ENCODE data around the gene PRELP.
A peak's percentile ranks its signal among the peaks of the same experiment; 100 is the strongest.
"Not testable (repeated sequence)": the region's sequence is repeated elsewhere in the genome, so short reads cannot be mapped to it uniquely, and the experiment has no call there.

PRELP gene

DNA sequence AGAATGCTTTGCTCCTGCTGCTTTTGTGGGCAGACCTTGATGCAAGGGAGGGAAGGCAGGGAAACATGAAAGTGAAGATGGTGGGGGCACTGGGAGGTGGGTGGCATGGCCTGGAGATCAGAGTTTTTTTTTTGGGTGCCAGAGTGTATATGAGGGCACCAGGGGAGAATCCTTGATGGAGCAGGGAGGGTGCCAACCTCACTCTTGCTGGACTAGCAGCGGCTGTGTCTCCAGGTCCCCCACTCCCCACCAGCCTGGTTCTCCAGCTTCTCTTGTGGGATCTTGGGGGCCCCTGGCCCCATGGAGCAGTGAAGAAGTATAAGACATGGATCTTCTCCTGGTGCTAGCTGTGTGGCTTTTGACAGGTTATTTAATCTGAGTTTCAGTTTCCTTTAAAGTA is 13.5 kb upstream of the PRELP start:
- H3K4me3 ChIP-seq (ENCODE audit: low read depth, low read length): no peak overlapping the region
- TF ChIP-seq CTCF (conservative IDR thresholded peaks at IDR 0.05; ENCODE audit: low read depth, low read length): no peak
- DNase-seq (ENCODE audit: low read depth): no peak

DNA sequence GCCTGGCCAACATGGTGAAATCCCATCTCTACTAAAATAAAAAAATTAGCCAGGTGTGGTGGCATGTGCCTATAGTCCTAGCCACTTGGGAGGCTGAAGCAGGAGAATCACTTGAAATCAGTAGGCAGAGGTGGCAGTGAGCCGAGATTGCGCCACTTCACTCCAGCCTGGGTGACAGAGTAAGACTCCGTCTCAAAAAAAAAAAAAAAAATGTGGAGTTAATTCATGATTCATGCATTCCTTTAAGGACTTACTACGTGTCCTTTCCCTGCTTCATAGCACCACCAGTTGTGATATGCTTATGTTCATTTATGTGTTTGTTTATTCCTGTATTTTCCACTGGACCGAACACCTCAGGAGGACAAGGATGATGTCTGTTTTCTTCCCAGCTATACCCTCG is 12.7 kb upstream of the PRELP start:
- no peak for TF ChIP-seq CTCF (conservative IDR thresholded peaks at IDR 0.05; ENCODE audit: low read depth, low read length)
- H3K4me3 ChIP-seq (ENCODE audit: low read depth, low read length): no peak overlapping the region
- DNase-seq (ENCODE audit: low read depth): peak; percentile 66

DNA sequence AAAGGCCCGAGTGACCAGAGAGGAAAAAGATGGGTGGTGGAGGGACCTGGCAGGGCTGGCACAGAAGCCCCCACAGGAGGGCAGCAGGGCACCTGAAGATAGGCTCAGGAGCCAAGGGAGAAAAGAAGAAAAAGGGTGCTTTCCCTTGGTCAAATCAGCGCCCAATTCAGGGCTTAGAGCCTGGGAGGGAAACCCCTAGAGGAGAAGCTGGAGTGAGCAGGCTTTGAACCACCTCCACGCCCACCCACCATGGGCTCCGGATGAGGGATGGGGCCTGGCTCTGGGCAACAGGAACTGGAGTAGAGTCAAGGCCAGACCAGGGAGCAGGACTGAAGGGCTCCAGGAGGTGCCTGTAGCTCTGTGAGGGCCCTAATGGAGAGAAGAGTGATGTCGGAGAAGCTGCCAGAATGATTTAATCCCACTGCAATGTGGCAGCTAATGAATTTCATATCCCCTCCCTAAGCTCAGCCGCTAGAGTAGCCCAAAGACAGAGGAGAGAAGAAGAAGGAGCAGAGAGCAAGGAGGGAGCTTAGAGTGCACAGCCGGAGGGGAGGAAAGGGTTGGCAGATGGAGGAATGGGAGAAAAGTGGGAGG is 12.0 kb upstream of the PRELP start:
- no peak for TF ChIP-seq CTCF (conservative IDR thresholded peaks at IDR 0.05; ENCODE audit: low read depth, low read length)
- H3K4me3 ChIP-seq (ENCODE audit: low read depth, low read length): no peak overlapping the region
- peak; percentile 35 for DNase-seq (ENCODE audit: low read depth)

GRCh38 chr1:203464226-203464625 is 11.4 kb upstream of the PRELP start:
- DNase-seq (ENCODE audit: low read depth): no peak
- TF ChIP-seq CTCF (conservative IDR thresholded peaks at IDR 0.05; ENCODE audit: low read depth, low read length): no peak
- no peak overlapping the region for H3K4me3 ChIP-seq (ENCODE audit: low read depth, low read length)

GRCh38 chr1:203464743-203465142 is 10.9 kb upstream of the PRELP start:
- no peak for TF ChIP-seq CTCF (conservative IDR thresholded peaks at IDR 0.05; ENCODE audit: low read depth, low read length)

GRCh38 chr1:203465146-203465798 is 10.3 kb upstream of the PRELP start:
- H3K4me3 ChIP-seq (ENCODE audit: low read depth, low read length): no peak overlapping the region
- TF ChIP-seq CTCF (conservative IDR thresholded peaks at IDR 0.05; ENCODE audit: low read depth, low read length): no peak
- no peak for DNase-seq (ENCODE audit: low read depth)

More at GRCh38 chr1:203464743-203465142, 10.9 kb upstream of the PRELP start:
- DNase-seq (ENCODE audit: low read depth): no peak
- no peak overlapping the region for H3K4me3 ChIP-seq (ENCODE audit: low read depth, low read length)

- no peak for DNase-seq (ENCODE audit: low read depth)
- no peak for TF ChIP-seq CTCF (conservative IDR thresholded peaks at IDR 0.05; ENCODE audit: low read depth, low read length)
- no peak overlapping the region for H3K4me3 ChIP-seq (ENCODE audit: low read depth, low read length)
Observed at GRCh38 chr1:203465948-203466347, 9.7 kb upstream of the PRELP start.

- not testable (repeated sequence) for DNase-seq (ENCODE audit: low read depth); H3K4me3 ChIP-seq (ENCODE audit: low read depth, low read length)
Observed at GRCh38 chr1:203466906-203467549, 8.6 kb upstream of the PRELP start.

Data from choroid plexus epithelial cell (primary cell).